GM21723 (cell line): ENCODE measurements around the gene CHAMP1.

Experiments
- ATAC-seq: cut with Tn5 transposase; IDR thresholded peaks from one replicate; pipeline ENCODE4 v1.9.1; 2021; ENCODE audit warnings: mild to moderate bottlenecking, moderate library complexity; ENCODE audit not compliant: unreplicated experiment

The CHAMP1 gene

GRCh38 chr13:114314074-114314912, at the start of gene CHAMP1:
Gene CHAMP1 (plus strand): TSS chr13:114314503. CDS start chr13:114323843, 9,340 bp downstream.
- ATAC-seq, result peak; percentile 82

GRCh38 chr13:114264886-114265611, 49.3 kb upstream of the CHAMP1 start:
- no peak for ATAC-seq

GRCh38 chr13:114266241-114266640, 48.1 kb upstream of the CHAMP1 start:
- ATAC-seq, result no peak

- ATAC-seq, result no peak
These were observed 45.7 kb upstream of the CHAMP1 start for GRCh38 chr13:114268344-114269280.

- no peak for ATAC-seq
These were observed 45.0 kb upstream of the CHAMP1 start for GRCh38 chr13:114269281-114269770.

- ATAC-seq, result no peak
These were observed 41.3 kb upstream of the CHAMP1 start for GRCh38 chr13:114272977-114273376.

- no peak for ATAC-seq
These were observed 39.0 kb upstream of the CHAMP1 start for GRCh38 chr13:114275304-114275703.

GRCh38 chr13:114279146-114279545, 35.2 kb upstream of the CHAMP1 start:
- no peak for ATAC-seq

GRCh38 chr13:114279758-114280355, 34.4 kb upstream of the CHAMP1 start:
- ATAC-seq, result no peak

- ATAC-seq, result peak; percentile 67
These were observed 32.8 kb upstream of the CHAMP1 start, which contains the start of gene UPF3A for GRCh38 chr13:114281351-114282040. Gene UPF3A (plus strand): TSS chr13:114281601. CDS start chr13:114281640, 39 bp downstream.

- peak; percentile 50 for ATAC-seq
These were observed 32.1 kb upstream of the CHAMP1 start for GRCh38 chr13:114282041-114282670.

GRCh38 chr13:114283576-114283975, 30.7 kb upstream of the CHAMP1 start:
- no peak for ATAC-seq

GRCh38 chr13:114284680-114285079, 29.6 kb upstream of the CHAMP1 start:
- ATAC-seq, result no peak

GRCh38 chr13:114285166-114285808, 29.0 kb upstream of the CHAMP1 start:
- no peak for ATAC-seq

- ATAC-seq, result no peak
These were observed 27.5 kb upstream of the CHAMP1 start for GRCh38 chr13:114286808-114287207.

GRCh38 chr13:114288157-114288591, 26.1 kb upstream of the CHAMP1 start:
- no peak for ATAC-seq

- no peak for ATAC-seq
These were observed 17.9 kb upstream of the CHAMP1 start for GRCh38 chr13:114296448-114296847.

- ATAC-seq, result no peak
These were observed 17.4 kb upstream of the CHAMP1 start for GRCh38 chr13:114296902-114297301.

GRCh38 chr13:114298866-114299265, 15.4 kb upstream of the CHAMP1 start:
- no peak for ATAC-seq
